ENCODE results near the gene MGAT4B.
"Not testable (repeated sequence)": the region's sequence is repeated elsewhere in the genome, so short reads cannot be mapped to it uniquely, and the experiment has no call there.

Gene MGAT4B

GRCh38 chr5:179794575-179794974 lies 12.1 kb downstream of the MGAT4B start:
- DNase-seq (ENCODE audit: low spot score), result no peak

DNA sequence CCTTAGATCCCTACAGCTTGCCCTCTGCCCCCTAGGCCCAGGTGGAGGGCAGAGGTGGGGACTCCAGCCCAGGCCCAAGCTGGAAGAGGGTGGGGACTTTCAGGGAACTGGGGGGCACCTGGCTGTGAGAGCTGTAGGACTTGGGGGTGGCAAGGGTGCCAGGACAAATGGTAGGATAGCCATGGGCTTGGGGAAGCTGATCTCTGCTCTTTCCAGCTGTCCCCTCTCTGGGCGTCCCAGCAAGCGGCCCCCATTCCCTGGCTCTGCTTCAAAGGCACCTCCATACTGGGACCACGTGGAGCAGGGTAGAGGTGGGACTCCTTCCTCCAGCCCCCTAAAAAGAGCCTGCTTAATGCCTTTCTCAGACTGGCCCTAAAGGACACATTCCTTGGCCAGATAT lies 12.5 kb downstream of the MGAT4B start:
- no peak for DNase-seq (ENCODE audit: low spot score)

DNA sequence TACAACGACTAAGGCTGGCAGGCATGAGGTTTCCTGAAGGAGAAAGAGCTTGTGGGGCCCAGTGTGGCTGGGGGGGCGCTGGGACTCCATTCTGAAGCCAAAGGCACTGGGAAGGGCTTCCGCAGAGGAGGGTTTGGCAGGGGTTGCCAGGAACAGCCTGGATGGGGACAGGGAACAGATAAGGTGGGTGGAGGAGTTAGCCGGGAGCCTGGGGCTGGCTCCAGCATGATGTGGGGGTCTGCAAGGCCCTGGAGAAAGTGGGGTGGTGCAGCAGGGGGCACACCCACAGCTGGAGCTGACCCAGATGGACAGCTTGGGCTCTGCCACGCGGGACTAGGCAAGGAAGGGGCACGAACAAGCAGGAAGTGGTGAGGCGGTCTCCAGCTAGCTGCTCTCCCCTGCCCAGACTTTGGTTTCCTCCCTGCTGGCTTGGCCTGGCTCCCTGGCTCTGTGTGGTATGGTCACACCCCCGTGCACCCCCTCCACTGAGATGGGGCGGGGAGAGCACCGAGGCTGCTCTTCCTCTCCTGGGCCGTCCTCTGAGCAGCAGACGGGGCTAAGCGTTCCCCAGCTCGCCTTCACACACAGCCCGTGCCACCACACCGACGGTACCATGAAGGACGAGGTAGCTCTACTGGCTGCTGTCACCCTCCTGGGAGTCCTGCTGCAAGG lies 13.1 kb downstream of the MGAT4B start, which contains the start of gene LTC4S:
Gene LTC4S (plus strand): TSS at position 519 of the 672 bp plus-strand sequence. CDS start 95 bp downstream, at position 614.
- no peak for DNase-seq (ENCODE audit: low spot score)

GRCh38 chr5:179792612-179793467 lies 13.8 kb downstream of the MGAT4B start:
- DNase-seq (ENCODE audit: low spot score), result no peak

DNA sequence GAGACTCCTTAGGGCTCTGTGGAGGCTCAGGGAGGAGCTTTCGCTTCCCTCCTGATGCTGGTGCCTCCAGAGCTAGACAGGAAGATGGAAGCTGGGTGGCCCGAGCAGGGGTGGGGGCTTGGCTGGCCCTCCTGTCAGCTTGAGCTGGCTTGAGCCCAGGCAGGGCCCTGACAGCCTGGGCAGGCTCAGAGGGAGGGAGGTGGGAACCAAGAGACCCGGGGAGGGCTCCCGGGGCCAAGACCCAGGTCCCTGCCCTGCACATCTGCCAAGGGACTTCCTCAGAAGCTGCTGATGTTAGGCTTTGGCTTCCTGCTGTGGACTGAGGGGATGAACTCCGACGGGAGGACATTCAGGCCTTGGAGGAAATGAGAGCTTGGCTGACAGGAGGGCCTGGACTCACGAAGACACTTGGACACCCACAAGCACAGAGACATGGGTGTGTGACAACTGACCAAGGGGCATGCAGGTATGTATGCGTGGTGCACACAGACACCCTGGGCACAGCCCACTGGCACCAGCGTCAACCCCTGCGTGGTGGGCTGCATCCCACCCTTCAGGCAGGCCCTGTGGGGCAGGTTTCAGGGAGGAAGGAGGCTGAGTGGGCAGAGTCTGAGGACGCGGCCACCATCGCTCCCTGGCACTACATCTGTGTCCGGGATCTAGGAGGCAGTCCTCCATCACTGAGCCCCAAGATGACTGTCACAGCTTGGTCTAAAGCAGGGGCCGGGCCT lies 14.6 kb downstream of the MGAT4B start:
- no peak for DNase-seq (ENCODE audit: low spot score)

- not testable (repeated sequence) for DNase-seq (ENCODE audit: low spot score)
These were observed 17.4 kb downstream of the MGAT4B start for GRCh38 chr5:179789278-179789677.

DNA sequence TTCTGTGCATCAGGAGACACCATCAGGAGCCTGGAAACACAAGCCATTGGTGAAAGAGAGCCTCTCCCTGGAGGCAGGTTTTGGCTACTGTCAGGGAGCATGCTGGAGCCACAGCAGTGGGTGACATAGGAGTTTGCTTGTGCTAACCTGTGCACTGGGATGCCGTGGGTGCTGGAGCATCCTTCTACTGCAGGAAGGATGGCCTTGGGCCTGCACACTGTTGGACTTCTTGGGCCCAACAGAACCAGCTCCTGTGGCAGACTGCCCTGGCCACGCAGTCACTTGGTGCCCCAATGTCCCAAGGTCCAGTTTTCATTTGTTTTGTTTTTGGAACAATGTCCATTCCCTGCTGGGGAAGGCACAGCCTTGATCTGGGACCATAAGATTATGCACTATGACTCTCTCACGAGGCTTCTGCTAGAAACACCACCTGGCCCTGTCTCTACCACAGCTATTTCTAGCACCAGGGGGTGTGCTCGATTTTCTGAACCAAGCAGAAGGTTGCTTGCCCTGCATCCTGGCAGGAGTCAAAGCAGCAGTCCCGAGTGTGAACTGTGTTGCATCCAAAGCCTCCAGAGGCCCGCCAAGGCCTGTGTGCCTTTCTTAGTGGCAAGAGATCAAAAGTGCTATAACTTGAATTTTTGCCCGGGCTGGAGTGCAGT lies 18.3 kb downstream of the MGAT4B start:
- DNase-seq (ENCODE audit: low spot score), result no peak

DNA sequence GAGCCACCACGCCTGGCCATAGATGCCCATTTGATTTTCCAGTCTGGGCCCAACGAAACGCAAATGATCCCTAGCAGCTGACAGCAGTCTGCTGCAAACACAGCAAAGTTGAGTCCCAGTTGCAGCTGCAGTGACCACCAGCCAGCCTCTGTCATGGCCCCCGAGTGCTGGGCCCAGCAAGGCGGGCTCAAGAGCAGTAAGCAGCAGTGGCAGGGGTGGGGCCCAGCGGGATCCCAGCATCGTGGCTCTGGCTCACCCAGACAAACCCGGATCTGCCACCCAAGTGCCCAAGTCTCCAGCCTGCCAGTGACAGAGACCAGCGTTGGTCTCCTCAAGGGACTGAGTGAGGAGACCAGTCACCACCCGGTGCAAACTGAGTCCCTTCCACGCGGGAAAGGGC lies 19.8 kb downstream of the MGAT4B start:
- no peak for DNase-seq (ENCODE audit: low spot score)

DNA sequence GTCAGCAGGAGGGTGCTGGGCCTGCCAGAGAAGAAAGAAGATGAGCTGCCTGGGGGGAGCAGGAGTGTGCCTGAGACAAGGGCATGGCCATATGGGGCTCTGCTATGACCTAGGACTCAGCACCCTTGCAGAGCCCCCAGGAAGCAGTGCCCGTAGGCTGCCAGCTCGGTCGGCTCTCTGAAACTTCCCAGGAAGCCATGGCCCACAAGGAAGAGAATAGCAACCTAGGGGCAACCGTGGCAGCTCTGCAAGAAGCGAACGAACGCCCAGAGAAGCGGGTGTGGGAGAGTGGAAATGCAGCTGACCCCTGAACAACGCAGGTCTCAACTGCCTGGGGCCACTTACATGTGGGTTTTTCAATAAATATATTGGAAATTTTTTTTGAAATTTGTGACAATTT lies 23.5 kb downstream of the MGAT4B start:
- no peak for DNase-seq (ENCODE audit: low spot score)

GRCh38 chr5:179781846-179782245 lies 24.8 kb downstream of the MGAT4B start:
- no peak for DNase-seq (ENCODE audit: low spot score)

GRCh38 chr5:179780362-179780761 lies 26.3 kb downstream of the MGAT4B start:
- no peak for DNase-seq (ENCODE audit: low spot score)

- DNase-seq (ENCODE audit: low spot score), result no peak
These were observed 26.8 kb downstream of the MGAT4B start for GRCh38 chr5:179779826-179780225.

GRCh38 chr5:179778591-179778990 lies 28.1 kb downstream of the MGAT4B start:
- DNase-seq (ENCODE audit: low spot score), result no peak

GRCh38 chr5:179777909-179778308 lies 28.8 kb downstream of the MGAT4B start:
- DNase-seq (ENCODE audit: low spot score), result no peak

DNA sequence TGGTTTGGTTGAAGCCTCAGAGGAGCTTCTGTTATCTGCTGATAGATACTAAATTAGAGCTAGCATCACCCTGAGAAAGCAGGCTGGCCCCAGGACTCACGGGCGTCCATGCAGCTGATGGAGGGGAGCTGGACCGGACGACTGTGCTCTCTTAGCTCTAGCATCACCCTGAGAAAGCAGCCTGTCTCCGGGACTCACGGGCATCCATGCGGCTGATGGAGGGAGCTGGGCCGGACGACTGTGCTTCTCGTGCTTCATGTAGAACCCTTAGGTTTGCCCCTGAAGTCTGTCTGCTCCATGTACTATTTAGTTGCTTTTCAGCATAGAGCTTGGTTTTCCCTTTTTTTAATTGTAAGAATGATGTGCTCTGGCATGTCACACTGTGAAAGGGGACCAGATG lies 29.2 kb downstream of the MGAT4B start:
- no peak for DNase-seq (ENCODE audit: low spot score)

GRCh38 chr5:179776411-179776938 lies 30.2 kb downstream of the MGAT4B start:
- DNase-seq (ENCODE audit: low spot score), result no peak

- no peak for DNase-seq (ENCODE audit: low spot score)
These were observed 32.2 kb downstream of the MGAT4B start for GRCh38 chr5:179774442-179774841.

- DNase-seq (ENCODE audit: low spot score), result no peak
These were observed 33.0 kb downstream of the MGAT4B start for GRCh38 chr5:179773686-179774040.

- DNase-seq (ENCODE audit: low spot score), result no peak
These were observed 34.3 kb downstream of the MGAT4B start for GRCh38 chr5:179772351-179772750.

DNA sequence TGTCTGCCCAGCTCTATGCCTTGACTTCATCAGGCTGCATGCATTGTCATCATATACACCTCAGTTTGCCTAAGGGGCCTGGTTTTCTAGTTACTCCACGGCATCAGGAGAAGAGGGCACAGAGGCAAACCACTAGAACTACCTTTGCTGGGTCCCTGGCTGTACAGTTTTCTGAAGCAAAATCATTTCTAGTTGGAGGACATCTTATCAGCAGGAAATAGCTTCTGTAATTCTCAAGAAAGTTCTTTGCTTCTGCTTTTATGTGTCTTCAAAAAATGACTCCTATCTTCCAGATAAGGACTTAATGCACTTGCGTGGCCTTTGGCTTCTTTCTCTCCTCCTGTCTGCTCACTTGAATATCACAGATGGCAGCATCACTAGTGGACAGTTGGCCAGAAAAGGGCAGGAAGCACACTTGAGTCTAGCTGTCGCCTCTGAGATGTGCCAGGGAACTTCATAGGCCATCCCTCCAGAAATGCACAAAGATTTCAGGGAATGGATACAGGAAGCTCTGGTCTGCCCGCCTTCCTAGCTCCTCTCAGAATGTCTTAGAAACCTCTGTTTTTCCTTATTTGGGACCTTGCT lies 35.3 kb downstream of the MGAT4B start:
- DNase-seq (ENCODE audit: low spot score), result no peak

- no peak for DNase-seq (ENCODE audit: low spot score)
These were observed 36.9 kb downstream of the MGAT4B start for GRCh38 chr5:179769796-179770195.

GRCh38 chr5:179769271-179769670 lies 37.4 kb downstream of the MGAT4B start:
- DNase-seq (ENCODE audit: low spot score), result no peak

Measured in kidney capillary endothelial cell (primary cell).